IMR-90 (cell line): ENCODE data around the gene MICU1. TPM values are rescaled to one million over a fixed set of nuclear protein-coding genes. Genes with fewer than 3 reads are reported as not detected.

Source experiments
- ATAC-seq: fragments of 200-7000 bp; cut with Tn5 transposase; 2 replicates; pipeline ENCODE4 v1.9.1; 2020; ENCODE audit warnings: low read depth, mild to moderate bottlenecking, moderate library complexity
- BruUV-seq: library from RNA; stranded (reverse); fragments of 400-500 nt; replicated peaks from 2 replicates; lab custom pipeline; 2021; lab: Mats Ljungman, UMichigan
- CTCF ChIA-PET: fragments of 300-600 bp; formaldehyde crosslinking; extraction: SDS; loops from one replicate; lab custom pipeline; 2021; ENCODE audit warnings: antibody characterized with exemption; lab: Yijun Ruan, JAX
- POLR2A ChIA-PET: fragments of 300-600 bp; sonication (Branson Sonifier 250); formaldehyde crosslinking; loops from one replicate; lab custom pipeline; 2022; ENCODE audit warnings: antibody characterized with exemption; ENCODE audit not compliant: unreplicated experiment; lab: Charles Lee
- DNase-seq: peaks from one replicate; pipeline ENCODE4 v3.0.0; 2013
- H2AFZ ChIP-seq: replicated peaks from 2 replicates; pipeline ENCODE3; 2013; ENCODE audit warnings: low read length, mild to moderate bottlenecking; ENCODE audit not compliant: poor library complexity
- H2AK5ac ChIP-seq: 2 replicates; pipeline ENCODE4 v1.6.1; 2013; ENCODE audit warnings: low read depth, low read length, inconsistent platforms
- H2AK9ac ChIP-seq: replicated peaks from 2 replicates; pipeline ENCODE3; 2013; ENCODE audit warnings: mild to moderate bottlenecking, low read depth, low read length, moderate library complexity; ENCODE audit not compliant: poor library complexity
- H2BK120ac ChIP-seq: 2 replicates; pipeline ENCODE4 v1.6.1; 2013; ENCODE audit warnings: low read depth, low read length, inconsistent platforms
- H2BK15ac ChIP-seq: 3 replicates; pipeline ENCODE4 v1.6.1; 2013; ENCODE audit warnings: low read depth, low read length, inconsistent platforms
- H2BK20ac ChIP-seq: 2 replicates; pipeline ENCODE4 v1.6.1; 2013; ENCODE audit warnings: low read depth, mild to moderate bottlenecking, inconsistent platforms, low read length, moderate library complexity
- H2BK5ac ChIP-seq: 2 replicates; pipeline ENCODE4 v1.6.1; 2013; ENCODE audit warnings: mild to moderate bottlenecking, low read depth, low read length, inconsistent platforms; ENCODE audit not compliant: poor library complexity, severe bottlenecking
- H3K14ac ChIP-seq: replicated peaks from 2 replicates; pipeline ENCODE4 v1.6.1; 2013; ENCODE audit warnings: low read depth, low read length, inconsistent platforms
- H3K18ac ChIP-seq: 2 replicates; pipeline ENCODE4 v1.6.1; 2013; ENCODE audit warnings: low read depth, low read length, control low read depth
- H3K23ac ChIP-seq: 2 replicates; pipeline ENCODE4 v1.6.1; 2013; ENCODE audit warnings: low read depth, low read length, inconsistent platforms
- H3K27ac ChIP-seq: 2 replicates; pipeline ENCODE4 v1.5.1; 2013; ENCODE audit warnings: mild to moderate bottlenecking, control low read depth, low read length; ENCODE audit not compliant: insufficient read depth
- H3K27me3 ChIP-seq: 2 replicates; pipeline ENCODE4 v1.6.1; 2013; ENCODE audit warnings: low read length; ENCODE audit not compliant: control insufficient read depth, insufficient read depth
- H3K36me3 ChIP-seq: 2 replicates; pipeline ENCODE4 v1.6.1; 2013; ENCODE audit warnings: low read length, mixed read lengths; ENCODE audit not compliant: control insufficient read depth, insufficient read depth
- H3K4ac ChIP-seq: 2 replicates; pipeline ENCODE4 v1.6.1; 2013; ENCODE audit warnings: low read depth, low read length, inconsistent platforms
- H3K4me1 ChIP-seq: 2 replicates; pipeline ENCODE4 v1.6.1; 2013; ENCODE audit warnings: low read length, mixed read lengths; ENCODE audit not compliant: control insufficient read depth, insufficient read depth
- H3K4me2 ChIP-seq: 2 replicates; pipeline ENCODE4 v1.6.1; 2013; ENCODE audit warnings: low read depth, mild to moderate bottlenecking, control low read depth, low read length, moderate library complexity
- H3K4me3 ChIP-seq: 2 replicates; pipeline ENCODE4 v1.5.1; 2013; ENCODE audit warnings: low read depth, mild to moderate bottlenecking, control low read depth, low read length, moderate library complexity; ENCODE audit not compliant: insufficient read depth
- H3K56ac ChIP-seq: 2 replicates; pipeline ENCODE4 v1.6.1; 2013; ENCODE audit warnings: low read length, inconsistent platforms; ENCODE audit not compliant: insufficient read depth; ENCODE audit errors: extremely low read depth
- H3K79me1 ChIP-seq, 2 experiments: 2 replicates each; pipeline ENCODE4 v1.6.1; 2013; ENCODE audit warnings: low read length in 2 of 2, inconsistent platforms in 1 of 2, low read depth in 1 of 2
- H3K9ac ChIP-seq: 2 replicates; pipeline ENCODE4 v1.6.1; 2013; ENCODE audit warnings: low read depth, low read length, control low read depth
- H3K9me1 ChIP-seq: 2 replicates; pipeline ENCODE4 v1.6.1; 2013; ENCODE audit warnings: low read length, inconsistent platforms; ENCODE audit not compliant: insufficient read depth
- H3K9me3 ChIP-seq: 2 replicates; pipeline ENCODE4 v1.6.1; 2013; ENCODE audit warnings: low read length; ENCODE audit not compliant: control insufficient read depth, insufficient read depth
- H4K20me1 ChIP-seq: 2 replicates; pipeline ENCODE4 v1.6.1; 2013; ENCODE audit warnings: low read length, inconsistent platforms; ENCODE audit not compliant: insufficient read depth
- H4K5ac ChIP-seq: 2 replicates; pipeline ENCODE4 v1.6.1; 2013; ENCODE audit warnings: mild to moderate bottlenecking, low read depth, low read length, control low read depth
- H4K8ac ChIP-seq, 2 experiments: 2 replicates each; pipeline ENCODE4 v1.6.1; 2013; ENCODE audit warnings: low read depth in 2 of 2, low read length in 2 of 2, control low read depth in 1 of 2, inconsistent platforms in 1 of 2
- H4K91ac ChIP-seq: 2 replicates; pipeline ENCODE4 v1.6.1; 2013; ENCODE audit warnings: low read depth, low read length, inconsistent platforms; ENCODE audit not compliant: insufficient read depth
- BHLHE40 ChIP-seq: fragments of 150-350 bp; IDR thresholded peaks from 2 replicates; pipeline ENCODE4 v1.6.1; 2016; ENCODE audit warnings: mild to moderate bottlenecking, low read depth, low read length
- CEBPB ChIP-seq: IDR thresholded peaks from 2 replicates; pipeline ENCODE4 v1.6.1; 2012; ENCODE audit warnings: low read depth, low read length, improper control_type of control experiment
- CHD1 ChIP-seq: IDR thresholded peaks from 2 replicates; pipeline ENCODE4 v1.6.1; 2012; ENCODE audit warnings: low read depth, low read length, improper control_type of control experiment
- MAFK ChIP-seq: IDR thresholded peaks from 2 replicates; pipeline ENCODE4 v1.6.1; 2012; ENCODE audit warnings: low read depth, low read length, improper control_type of control experiment
- MAZ ChIP-seq: IDR thresholded peaks from 2 replicates; pipeline ENCODE4 v1.6.1; 2012; ENCODE audit warnings: low read depth, mild to moderate bottlenecking, low read length, improper control_type of control experiment, moderate library complexity, borderline replicate concordance
- MXI1 ChIP-seq: IDR thresholded peaks from 2 replicates; pipeline ENCODE4 v1.6.1; 2012; ENCODE audit warnings: low read depth, mild to moderate bottlenecking, low read length, moderate library complexity, borderline replicate concordance
- NFE2L2 ChIP-seq: fragments of 150-350 bp; IDR thresholded peaks from 2 replicates; pipeline ENCODE4 v1.6.1; 2016; ENCODE audit warnings: low read depth, mild to moderate bottlenecking, low read length
- POLR2A ChIP-seq: IDR thresholded peaks from 2 replicates; pipeline ENCODE4 v1.6.1; 2012; ENCODE audit warnings: mild to moderate bottlenecking, low read depth, low read length
- RAD21 ChIP-seq: IDR thresholded peaks from 2 replicates; pipeline ENCODE4 v1.6.1; 2012; ENCODE audit warnings: low read length, improper control_type of control experiment
- RCOR1 ChIP-seq: IDR thresholded peaks from 2 replicates; pipeline ENCODE4 v1.6.1; 2012; ENCODE audit warnings: mild to moderate bottlenecking, low read length, improper control_type of control experiment; ENCODE audit not compliant: insufficient replicate concordance
- RFX5 ChIP-seq: IDR thresholded peaks from 2 replicates; pipeline ENCODE4 v1.8.0; 2012; ENCODE audit warnings: low read depth, mild to moderate bottlenecking, low read length, moderate library complexity
- WGBS, 2 experiments: methylation state at CpG; one replicate each; pipeline versions ENCODE4 v1.1.5 to v1.1.7; 2013; ENCODE audit warnings: missing lambda C conversion rate in 2 of 2; ENCODE audit not compliant: insufficient read length in 1 of 2; ENCODE audit errors: extremely low coverage in 2 of 2; 5-methylcytosine and 5-hydroxymethylcytosine counted together
- dilution Hi-C: fragments of 300-500 bp; cut with HindIII; formaldehyde crosslinking; loops from one replicate; pipeline ENCODE4 v1.14.3; 2018; ENCODE audit warnings: low sequenced_read_pairs; ENCODE audit not compliant: unreplicated experiment
- in situ Hi-C: fragments of 300-500 bp; cut with MboI; formaldehyde crosslinking; loops from 3 replicates; pipeline ENCODE4 v1.14.3; 2019; ENCODE audit warnings: low sequenced_read_pairs, inconsistent platforms, mixed read lengths
- intact Hi-C: fragments of 100-400 bp; cut with micrococcal nuclease; formaldehyde crosslinking; loops from 2 replicates; pipeline ENCODE4 v1.10.0; 2022
- polyA plus RNA-seq, 3 experiments: library from polyadenylated mRNA; depleted of rRNA; stranded (reverse); fragments of >200 nt; gene quantifications; 2 replicates each; pipeline ENCODE4 v1.2.3, GENCODE V29; 2012; ENCODE audit warnings: low replicate concordance in 1 of 3
- total RNA-seq: library from RNA; depleted of rRNA; stranded (reverse); fragments of >200 nt; gene quantifications from 2 replicates; pipeline ENCODE4 v1.2.3, GENCODE V29; 2012
- TF ChIP-seq, protein P1 (sequence below): fragments of 150-350 bp; IDR thresholded peaks from 2 replicates; pipeline ENCODE4 v1.6.1; 2016; ENCODE audit warnings: low read depth, mild to moderate bottlenecking, low read length, moderate library complexity, borderline replicate concordance
- TF ChIP-seq, protein P2 (sequence below): fragments of 150-350 bp; IDR thresholded peaks from 2 replicates; pipeline ENCODE4 v1.6.1; 2017; ENCODE audit warnings: mild to moderate bottlenecking, antibody characterized with exemption, low read length, low read depth
- TF ChIP-seq, protein P3 (sequence below): conservative IDR thresholded peaks from 2 replicates; pipeline ENCODE4 v1.5.1; 2012; ENCODE audit warnings: mild to moderate bottlenecking, low read depth, low read length, improper control_type of control experiment

The MICU1 gene
- total and polyA plus RNA-seq, 2 of the 4 experiments (the other 2 are of a cell fraction), result 43.6 to 44.7 TPM

- ChIA-PET CTCF (interaction anchor here (0.9 to 1.6 kb wide), 3 partner anchors 46 to 272 kb away, joined by 3 read pairs; partner anchors contain the start of gene DDIT4), POLR2A (interaction anchor here (1.0 to 1.2 kb wide), 2 partner anchors 46 to 47 kb away, joined by 3 to 8 read pairs; partner anchors contain the start of gene DDIT4)
- peak overlapping the region; percentile 98 for H3K27ac ChIP-seq
- H3K4me2 ChIP-seq, result peak overlapping the region; percentile 34
- H2BK20ac ChIP-seq, result peak overlapping the region; percentile 91
- dilution Hi-C loops (no loop called here), intact Hi-C loops (loop anchor here (1.0 to 2.0 kb wide), 2 partner anchors 22 to 48 kb away; partner anchors contain the start of gene DDIT4), in situ Hi-C loops (loop anchor here (10.0 kb wide), 1 partner anchor 356 kb away; the partner anchor contains the start of gene CHST3)
- peak overlapping the region; percentile 70 for H4K5ac ChIP-seq
- no TSS peak for BruUV-seq
- ATAC-seq (peak; percentile 77), DNase-seq (peak; percentile 99)
- peak overlapping the region; percentile 95 for H3K56ac ChIP-seq
- peak overlapping the region; percentile 92 for H3K14ac ChIP-seq
- peak overlapping the region; percentile 97 for H2AK9ac ChIP-seq
- H3K79me1 ChIP-seq, result peaks cover 0 to 22% of the 10 kb centered on the region in 2 experiments; a peak in 2 of 4 replicates
- peaks cover 44% of the 10 kb centered on the region for H3K4me1 ChIP-seq
- peak overlapping the region; percentile 99 for H4K91ac ChIP-seq
- peak overlapping the region; percentile 100 for H3K4ac ChIP-seq
- peak overlapping the region; percentile 67 for H3K9ac ChIP-seq
- H3K27me3 ChIP-seq, result no peaks in the 10 kb centered on the region
- peak overlapping the region; percentile 100 for H2AK5ac ChIP-seq
- peak overlapping the region; percentile 83; the same call in 1 of the 2 replicates for H3K23ac ChIP-seq
- peak overlapping the region; percentile 99 for H2BK120ac ChIP-seq
- H4K8ac ChIP-seq, result peak overlapping the region; percentile 97 to 99
- no peak overlapping the region for H3K4me3 ChIP-seq
- peak overlapping the region; percentile 97; the same call in 2 of the 3 replicates for H2BK15ac ChIP-seq
- H3K9me3 ChIP-seq, result no peaks in the 10 kb centered on the region
- peaks cover 25% of the 10 kb centered on the region for H3K9me1 ChIP-seq
- no peaks in the 10 kb centered on the region for H4K20me1 ChIP-seq
- H3K18ac ChIP-seq, result peak overlapping the region; percentile 80
- H2BK5ac ChIP-seq, result peak overlapping the region; percentile 99
- H2AFZ ChIP-seq, result peak overlapping the region; percentile 88
- 32% methylated on average over 5 of the region's 12 CpGs; no CpG with 5 or more reads in 1 of the 2 experiments for WGBS, 2 experiments
- no peaks in the 10 kb centered on the region for H3K36me3 ChIP-seq
- TF ChIP-seq RAD21 (peak; percentile 40), RCOR1 (peak; percentile 97), POLR2A (peak; percentile 76), CHD1 (no peak), MAFK (peak; percentile 53; the same call in 1 of the 2 replicates), BHLHE40 (peak; percentile 61; the same call in 1 of the 2 replicates), MAZ (peak; percentile 73; the same call in 1 of the 2 replicates), MXI1 (no peak), CEBPB (peak; percentile 99), NFE2L2 (peak; percentile 42; the same call in 1 of the 2 replicates), RFX5 (no peak)
- TF ChIP-seq, protein P1, sequence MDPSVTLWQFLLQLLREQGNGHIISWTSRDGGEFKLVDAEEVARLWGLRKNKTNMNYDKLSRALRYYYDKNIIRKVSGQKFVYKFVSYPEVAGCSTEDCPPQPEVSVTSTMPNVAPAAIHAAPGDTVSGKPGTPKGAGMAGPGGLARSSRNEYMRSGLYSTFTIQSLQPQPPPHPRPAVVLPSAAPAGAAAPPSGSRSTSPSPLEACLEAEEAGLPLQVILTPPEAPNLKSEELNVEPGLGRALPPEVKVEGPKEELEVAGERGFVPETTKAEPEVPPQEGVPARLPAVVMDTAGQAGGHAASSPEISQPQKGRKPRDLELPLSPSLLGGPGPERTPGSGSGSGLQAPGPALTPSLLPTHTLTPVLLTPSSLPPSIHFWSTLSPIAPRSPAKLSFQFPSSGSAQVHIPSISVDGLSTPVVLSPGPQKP, result no peak
- TF ChIP-seq, protein P2, sequence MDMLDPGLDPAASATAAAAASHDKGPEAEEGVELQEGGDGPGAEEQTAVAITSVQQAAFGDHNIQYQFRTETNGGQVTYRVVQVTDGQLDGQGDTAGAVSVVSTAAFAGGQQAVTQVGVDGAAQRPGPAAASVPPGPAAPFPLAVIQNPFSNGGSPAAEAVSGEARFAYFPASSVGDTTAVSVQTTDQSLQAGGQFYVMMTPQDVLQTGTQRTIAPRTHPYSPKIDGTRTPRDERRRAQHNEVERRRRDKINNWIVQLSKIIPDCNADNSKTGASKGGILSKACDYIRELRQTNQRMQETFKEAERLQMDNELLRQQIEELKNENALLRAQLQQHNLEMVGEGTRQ, result no peak
- TF ChIP-seq, protein P3, sequence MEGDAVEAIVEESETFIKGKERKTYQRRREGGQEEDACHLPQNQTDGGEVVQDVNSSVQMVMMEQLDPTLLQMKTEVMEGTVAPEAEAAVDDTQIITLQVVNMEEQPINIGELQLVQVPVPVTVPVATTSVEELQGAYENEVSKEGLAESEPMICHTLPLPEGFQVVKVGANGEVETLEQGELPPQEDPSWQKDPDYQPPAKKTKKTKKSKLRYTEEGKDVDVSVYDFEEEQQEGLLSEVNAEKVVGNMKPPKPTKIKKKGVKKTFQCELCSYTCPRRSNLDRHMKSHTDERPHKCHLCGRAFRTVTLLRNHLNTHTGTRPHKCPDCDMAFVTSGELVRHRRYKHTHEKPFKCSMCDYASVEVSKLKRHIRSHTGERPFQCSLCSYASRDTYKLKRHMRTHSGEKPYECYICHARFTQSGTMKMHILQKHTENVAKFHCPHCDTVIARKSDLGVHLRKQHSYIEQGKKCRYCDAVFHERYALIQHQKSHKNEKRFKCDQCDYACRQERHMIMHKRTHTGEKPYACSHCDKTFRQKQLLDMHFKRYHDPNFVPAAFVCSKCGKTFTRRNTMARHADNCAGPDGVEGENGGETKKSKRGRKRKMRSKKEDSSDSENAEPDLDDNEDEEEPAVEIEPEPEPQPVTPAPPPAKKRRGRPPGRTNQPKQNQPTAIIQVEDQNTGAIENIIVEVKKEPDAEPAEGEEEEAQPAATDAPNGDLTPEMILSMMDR, result 0 out of 2 replicates have a peak, but pooled peaks have one; percentile 2
Measured at GRCh38 chr10:72320676-72321247, 305.1 kb downstream of the MICU1 start.
